Activated gamma-delta T cell treated with anti-CD3 and anti-CD28 coated beads, Interleukin-2, amount 50 U/mL, for 16 hours (primary cell): ENCODE results near the gene TAP1.
"Not testable (repeated sequence)": the region's sequence is repeated elsewhere in the genome, so short reads cannot be mapped to it uniquely, and the experiment has no call there.

ENCODE experiments used
- DNase-seq: peaks from one replicate; pipeline ENCODE4 v3.0.0-alpha.2; 2020; ENCODE audit warnings: low read depth

The TAP1 gene

DNA sequence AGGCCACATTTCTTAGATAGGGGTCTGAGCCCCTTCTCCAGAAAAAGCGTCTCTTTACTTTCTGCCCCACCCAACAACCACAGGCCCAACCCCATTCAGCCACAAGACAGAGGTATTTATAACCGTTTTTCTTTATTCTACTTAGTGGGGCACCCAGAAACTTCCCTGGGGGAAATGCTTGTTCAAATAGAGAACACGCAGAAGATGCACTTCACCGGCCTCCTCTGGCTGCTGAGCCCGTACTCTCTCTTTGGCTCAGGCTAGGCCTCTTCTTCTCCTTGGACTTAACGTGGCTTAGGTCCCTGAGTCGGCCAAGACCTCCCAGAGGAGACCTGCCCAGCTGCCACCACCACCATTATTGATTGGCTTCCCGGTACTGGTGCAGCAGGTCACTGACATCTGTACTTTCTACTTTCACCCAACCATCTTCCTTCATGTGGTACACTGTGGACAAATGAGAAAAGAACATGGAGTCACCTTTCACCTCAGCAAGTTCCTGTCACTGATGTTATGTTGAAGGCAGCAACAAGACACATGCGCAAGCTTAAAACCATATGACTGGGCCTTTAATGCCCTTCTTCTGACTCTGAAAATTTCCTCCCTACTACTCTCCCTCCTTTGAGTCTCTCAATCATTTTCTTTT lies 12.8 kb downstream of the TAP1 start:
- DNase-seq = no peak

DNA sequence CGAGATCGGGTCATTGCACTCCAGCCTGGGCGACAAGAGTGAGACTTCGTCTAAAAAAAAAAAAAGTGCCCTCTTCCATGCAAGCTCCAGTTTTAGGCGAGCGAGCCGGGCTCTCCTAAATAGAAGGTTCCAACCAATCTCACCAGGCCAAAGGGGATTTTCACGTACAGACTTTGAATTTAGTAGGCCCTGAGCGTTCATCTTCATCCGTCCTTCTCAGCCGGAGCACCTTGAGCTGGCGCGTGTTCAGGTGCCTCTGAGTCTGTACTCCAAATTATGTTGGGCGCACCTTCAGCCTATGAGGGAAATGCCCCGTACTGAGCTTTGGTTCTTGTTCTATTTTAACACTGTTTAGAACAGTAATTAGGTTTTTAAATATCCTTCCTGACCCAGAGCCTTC lies 14.1 kb downstream of the TAP1 start:
- no peak for DNase-seq

GRCh38 chr6:32838114-32838958 lies 15.2 kb downstream of the TAP1 start, which contains the start of gene TAP2:
Gene TAP2, minus strand, starts transcription at chr6:32838739. Its CDS starts 506 bp downstream, at chr6:32838233.
- peak; percentile 98 for DNase-seq

- no peak for DNase-seq
These were observed 15.8 kb downstream of the TAP1 start for GRCh38 chr6:32837651-32838113.

DNA sequence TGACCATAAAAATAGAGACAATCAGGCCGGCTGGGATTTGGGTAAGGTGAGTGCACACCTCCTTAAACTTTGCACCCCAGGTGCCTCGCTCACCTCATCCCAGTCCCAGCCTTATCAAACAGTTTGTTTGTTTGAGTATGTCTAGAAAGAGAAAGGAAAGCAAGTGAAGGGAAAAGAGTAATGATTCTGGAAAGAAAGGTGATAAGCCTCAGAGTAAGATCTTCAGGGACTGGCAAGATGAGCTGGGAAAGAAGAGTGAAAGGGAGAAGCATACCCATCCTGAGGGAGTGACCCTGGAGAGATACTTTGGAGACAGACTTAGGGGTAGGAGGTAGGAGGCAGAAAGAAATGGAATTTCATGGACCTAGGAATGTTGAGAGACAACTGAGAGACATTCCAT lies 16.6 kb downstream of the TAP1 start:
- DNase-seq = no peak

GRCh38 chr6:32835167-32835893 lies 18.2 kb downstream of the TAP1 start:
- no peak for DNase-seq

- DNase-seq = no peak
These were observed 19.8 kb downstream of the TAP1 start for GRCh38 chr6:32833664-32834063.

DNA sequence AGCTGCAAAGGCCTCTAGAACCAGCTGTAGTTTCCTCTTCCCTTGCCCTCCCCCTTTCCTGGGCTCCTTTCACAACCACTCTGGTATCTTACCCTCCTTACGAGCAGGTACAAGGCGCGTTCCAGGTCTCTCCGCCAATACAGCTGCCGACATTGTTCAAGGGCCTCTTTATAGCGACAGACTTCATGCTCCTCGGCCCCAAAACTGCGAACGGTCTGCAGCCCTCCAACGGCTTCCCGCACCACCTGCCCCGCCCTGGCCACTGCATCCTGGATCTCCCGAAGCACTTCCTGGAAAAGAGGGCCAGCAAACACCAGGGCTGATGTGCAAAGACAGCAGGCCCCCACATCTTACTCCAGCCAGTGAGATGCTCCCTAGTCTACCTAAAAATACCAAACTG lies 21.0 kb downstream of the TAP1 start:
- DNase-seq = no peak

DNA sequence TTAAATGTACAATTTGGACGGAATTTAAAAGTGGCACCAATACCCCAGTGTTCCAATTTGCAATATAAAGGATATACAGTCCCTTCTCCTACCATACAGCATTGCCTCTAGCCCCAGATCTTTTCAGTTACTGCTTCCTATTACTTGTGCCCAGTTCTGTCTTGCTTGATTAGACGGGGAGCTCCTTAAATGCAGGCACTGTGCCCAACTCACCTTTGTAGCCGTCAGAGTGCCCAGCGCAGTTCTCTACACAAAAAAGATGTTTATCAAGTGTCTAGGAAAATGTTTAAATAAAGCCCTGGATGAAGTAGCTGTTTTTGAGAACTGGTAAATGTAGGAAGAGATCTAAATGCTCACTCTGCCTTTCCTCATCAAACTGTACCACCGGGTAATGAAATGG lies 22.6 kb downstream of the TAP1 start:
- DNase-seq = no peak

- no peak for DNase-seq
These were observed 23.5 kb downstream of the TAP1 start for GRCh38 chr6:32830017-32830416.

DNA sequence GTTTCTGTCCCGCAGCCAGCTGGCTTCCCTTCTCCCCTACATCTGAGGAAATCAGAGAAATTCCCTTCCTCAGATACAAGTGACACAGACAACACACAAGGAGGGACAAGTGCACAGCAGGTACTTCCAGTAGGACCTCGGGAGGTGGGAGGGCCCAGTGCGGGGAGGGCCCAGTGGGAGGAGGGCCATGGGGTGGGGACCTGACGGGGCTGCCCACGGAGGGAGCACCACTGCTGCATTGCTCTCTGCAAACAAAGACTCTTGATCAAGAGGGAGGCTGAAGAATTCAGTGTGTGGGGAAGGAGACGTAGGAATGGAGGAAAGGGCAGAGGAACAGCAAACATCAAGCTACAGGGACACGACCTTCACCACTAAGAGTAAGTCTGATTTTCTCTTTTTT lies 24.0 kb downstream of the TAP1 start:
- no peak for DNase-seq

- no peak for DNase-seq
These were observed 26.5 kb downstream of the TAP1 start for GRCh38 chr6:32827025-32827424.

DNA sequence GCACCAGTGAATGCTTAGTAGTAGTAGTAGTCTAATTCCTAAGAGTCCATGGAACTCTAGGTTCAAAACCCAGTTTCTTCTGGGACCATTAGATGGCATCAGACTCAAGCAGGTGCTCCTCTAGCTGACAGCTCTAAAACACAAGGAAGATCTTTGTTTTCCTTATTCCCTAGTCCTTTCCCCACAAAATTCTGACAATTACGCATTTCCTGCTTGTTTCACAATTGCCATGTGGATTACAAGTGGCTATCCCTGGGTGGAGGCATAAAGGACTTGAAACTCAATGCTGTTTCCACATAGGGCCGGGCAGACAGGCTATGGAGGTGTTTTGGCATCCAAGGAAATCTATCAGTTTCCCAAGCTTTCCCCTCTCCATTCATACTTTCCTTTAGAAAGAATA lies 27.5 kb downstream of the TAP1 start:
- DNase-seq = no peak

GRCh38 chr6:32819729-32820128 lies 33.8 kb downstream of the TAP1 start:
- no peak for DNase-seq

DNA sequence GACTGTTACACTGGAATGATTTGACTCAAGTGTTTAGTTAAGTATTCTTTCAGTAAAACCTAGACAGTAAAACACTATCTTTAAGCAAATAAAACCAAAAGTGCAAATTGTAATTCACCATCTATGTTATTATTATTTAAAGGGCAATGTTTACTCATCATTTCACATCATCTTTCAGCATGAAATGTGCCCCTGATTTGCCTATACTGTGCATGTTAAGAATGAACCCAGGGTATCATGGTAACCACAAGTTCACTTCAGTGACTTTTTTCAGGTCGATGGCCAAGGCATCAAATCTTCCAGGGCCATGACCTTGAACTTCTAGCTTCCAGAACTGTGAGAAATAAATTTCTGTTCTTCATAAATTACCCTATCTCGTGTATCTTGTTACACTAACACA lies 34.6 kb downstream of the TAP1 start:
- DNase-seq = no peak

DNA sequence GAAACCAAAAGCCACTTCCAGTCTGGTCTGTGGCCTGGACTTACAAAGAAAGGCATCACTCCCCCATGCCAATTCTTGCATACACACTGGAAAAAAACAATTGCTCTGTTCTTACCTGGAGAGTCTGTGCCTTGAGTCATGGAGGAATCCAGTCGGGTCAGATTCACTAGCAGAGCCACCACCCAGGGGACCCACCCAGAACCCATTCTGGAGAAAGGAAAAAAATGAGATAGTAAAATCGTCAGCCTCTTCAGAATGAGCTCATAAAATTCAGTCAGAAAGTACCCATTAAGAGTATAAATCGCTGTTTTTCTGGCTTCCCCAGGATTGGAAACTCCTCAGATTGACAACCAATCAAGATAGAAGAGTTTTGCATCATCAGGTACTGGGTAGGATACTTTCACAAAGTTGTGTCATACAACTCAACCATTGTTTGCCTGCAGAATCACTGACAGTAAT lies 36.7 kb downstream of the TAP1 start, which contains the start of gene HLA-DOB:
HLA-DOB (minus strand) TSS at position 257 of the 459 bp plus-strand sequence; CDS start at position 206, 51 bp downstream.
- no peak for DNase-seq

DNA sequence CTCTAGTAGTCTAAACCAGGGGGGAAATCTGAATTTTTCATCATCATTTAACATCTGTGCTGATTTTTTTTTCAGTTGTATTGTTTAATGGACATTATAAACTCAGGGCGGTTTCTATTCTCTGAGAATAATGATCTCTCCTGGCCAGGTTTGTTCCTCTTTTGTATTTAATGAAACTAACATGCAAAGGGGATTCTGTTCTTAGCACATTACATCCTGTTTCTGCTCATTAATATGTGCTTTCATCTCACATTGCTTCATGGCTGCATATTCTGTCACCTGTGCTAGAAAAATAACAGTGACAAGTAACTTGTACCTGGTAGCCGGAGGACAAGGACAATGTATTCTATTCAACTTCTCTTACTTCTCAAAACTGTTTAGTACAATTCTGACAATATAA lies 37.5 kb downstream of the TAP1 start:
- DNase-seq = no peak

- DNase-seq = no peak
These were observed 38.4 kb downstream of the TAP1 start for GRCh38 chr6:32815115-32815514.

- no peak for DNase-seq
These were observed 39.4 kb downstream of the TAP1 start for GRCh38 chr6:32814145-32814544.

- no peak for DNase-seq
These were observed 44.3 kb downstream of the TAP1 start for GRCh38 chr6:32809171-32809570.

DNA sequence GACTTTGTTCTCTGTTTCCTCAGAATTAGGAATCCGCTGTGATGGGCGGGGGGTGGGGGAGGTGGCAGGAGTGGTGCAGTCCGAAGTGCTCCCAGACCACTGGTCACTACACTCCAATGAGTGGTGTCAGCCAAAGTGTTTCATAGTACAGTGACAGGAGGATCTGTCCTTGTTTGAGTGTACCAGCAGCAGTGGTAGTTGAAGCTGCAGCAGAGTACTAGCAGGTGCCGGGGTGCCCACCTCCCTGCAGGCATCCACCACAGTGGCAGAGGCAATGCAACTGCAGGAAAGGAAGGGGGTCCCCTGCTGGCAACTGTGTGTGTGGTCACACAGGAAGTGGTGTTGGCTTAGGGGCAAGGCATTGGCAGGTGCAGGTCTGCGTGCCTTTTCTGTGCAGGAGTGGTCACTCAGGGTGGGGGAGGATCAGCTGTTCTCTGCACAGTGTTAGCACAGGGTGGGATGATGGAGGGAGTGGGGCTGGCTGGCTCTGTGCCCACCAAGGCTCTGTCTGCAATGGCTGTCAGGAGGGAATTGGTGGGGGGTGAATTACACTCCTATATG lies 46.4 kb downstream of the TAP1 start:
- DNase-seq = no peak

DNA sequence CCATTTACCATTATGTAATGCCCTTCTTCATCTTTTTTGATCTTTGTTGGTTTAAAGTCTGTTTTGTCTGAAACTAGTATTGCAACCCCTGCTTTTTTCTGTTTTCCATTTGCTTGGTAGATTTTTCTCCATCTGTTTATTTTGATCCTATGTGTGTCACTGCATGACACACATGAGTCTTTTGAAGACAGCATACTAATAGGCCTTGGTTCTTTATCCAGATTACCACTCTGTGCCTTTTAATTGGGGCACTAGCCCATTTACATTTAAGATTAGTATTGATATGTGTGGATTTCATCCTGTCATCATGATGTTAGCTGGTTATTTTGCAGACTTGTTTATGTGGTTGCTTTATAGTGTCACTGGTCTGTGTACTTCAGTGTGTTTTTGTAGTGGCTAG lies 48.1 kb downstream of the TAP1 start:
- not testable (repeated sequence) for DNase-seq
